HS-27A (cell line): ENCODE measurements around the gene FHIP2A.
A peak's percentile ranks its signal among the peaks of the same experiment; 100 is the strongest.
"Not testable (repeated sequence)": the region's sequence is repeated elsewhere in the genome, so short reads cannot be mapped to it uniquely, and the experiment has no call there.

Experiments
- DNase-seq: peaks from one replicate; pipeline ENCODE4 v3.0.0-alpha.2; 2012; ENCODE audit warnings: low read depth, missing footprints

The FHIP2A gene, protein sequence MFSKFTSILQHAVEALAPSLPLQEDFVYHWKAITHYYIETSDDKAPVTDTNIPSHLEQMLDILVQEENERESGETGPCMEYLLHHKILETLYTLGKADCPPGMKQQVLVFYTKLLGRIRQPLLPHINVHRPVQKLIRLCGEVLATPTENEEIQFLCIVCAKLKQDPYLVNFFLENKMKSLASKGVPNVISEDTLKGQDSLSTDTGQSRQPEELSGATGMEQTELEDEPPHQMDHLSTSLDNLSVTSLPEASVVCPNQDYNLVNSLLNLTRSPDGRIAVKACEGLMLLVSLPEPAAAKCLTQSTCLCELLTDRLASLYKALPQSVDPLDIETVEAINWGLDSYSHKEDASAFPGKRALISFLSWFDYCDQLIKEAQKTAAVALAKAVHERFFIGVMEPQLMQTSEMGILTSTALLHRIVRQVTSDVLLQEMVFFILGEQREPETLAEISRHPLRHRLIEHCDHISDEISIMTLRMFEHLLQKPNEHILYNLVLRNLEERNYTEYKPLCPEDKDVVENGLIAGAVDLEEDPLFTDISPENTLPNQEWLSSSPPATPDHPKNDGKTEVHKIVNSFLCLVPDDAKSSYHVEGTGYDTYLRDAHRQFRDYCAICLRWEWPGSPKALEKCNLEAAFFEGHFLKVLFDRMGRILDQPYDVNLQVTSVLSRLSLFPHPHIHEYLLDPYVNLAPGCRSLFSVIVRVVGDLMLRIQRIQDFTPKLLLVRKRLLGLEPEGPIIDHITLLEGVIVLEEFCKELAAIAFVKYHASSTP

DNA sequence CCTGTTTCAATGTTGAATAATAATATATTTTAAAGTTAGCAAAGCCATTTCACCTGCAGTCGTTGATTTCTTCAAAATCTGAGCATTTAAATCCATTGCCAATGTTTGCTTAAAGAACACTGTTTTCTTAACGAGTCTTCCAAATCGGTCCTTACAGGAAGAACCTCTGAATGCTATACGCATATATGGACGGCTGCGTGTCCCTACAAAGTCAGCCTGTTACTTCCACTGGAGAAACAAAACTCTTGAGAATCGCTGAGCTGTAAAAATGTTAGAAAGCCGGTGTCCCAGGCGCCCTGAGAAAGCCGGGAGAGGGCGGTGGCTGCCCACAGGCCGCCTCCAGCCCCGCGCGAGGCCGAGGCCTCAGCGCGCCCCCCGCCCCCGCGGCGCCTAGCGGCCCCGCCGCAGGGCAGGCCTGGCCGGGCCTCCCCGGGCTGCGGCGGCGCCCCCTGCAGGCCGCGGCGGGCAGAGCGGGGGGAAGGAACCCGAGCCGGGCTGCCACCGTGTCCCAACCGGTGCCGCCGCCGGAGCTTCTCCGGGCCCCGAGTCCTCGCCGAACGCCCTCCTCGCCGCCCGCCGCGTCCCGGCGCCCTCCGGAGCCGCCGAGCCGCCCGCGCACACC, at the start of gene FHIP2A:
FHIP2A (plus strand) TSS at position 488 of the 622 bp plus-strand sequence. CDS start 299 bp downstream, outside the sequence.
- DNase-seq, result peak; percentile 29

DNA sequence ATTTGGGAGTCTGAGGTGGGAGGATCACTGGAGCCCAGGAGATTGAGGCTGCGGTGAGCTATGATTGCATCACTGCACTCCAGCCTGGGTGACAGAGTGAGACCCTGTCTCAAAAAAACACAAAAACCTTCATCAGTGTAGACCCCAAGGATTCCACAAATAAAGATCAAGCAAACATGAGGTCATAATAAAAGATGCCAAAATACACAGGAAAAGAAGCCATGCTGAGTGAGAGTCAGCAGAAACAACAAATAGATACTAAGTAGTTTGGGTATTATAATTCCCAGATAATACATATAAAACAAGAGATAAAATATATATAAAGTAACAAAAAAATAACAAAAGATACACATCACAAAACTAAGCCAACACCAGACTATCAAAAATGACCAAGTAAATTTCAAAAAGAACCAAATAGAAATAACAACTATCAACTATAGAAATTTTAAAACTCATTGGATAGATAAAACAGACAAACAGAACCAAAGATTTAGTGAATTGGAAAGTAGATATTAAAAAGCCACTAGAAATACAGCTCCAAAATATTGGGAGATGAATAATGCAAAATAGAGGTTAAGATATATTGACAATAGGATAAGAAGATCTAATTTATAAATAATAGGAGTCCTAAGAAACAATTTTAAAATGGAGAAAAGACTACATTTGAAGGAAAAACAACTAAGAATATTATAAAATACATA, 48.9 kb upstream of the FHIP2A start:
- DNase-seq, result no peak

DNA sequence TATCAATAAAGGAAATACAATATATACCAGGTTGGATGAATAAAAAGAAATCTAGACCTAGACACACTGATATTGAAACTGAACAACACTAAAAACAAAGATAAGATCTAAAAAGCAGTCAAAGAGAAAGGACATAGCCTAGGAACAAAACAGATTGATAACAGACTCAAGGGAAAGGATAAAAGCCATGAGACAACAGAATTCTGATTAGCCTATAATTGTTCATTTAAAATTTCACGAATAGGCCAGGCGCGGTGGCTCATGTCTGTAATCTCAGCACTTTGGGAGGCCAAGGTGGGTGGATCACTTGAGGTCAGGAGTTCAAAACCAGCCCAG, 48.4 kb upstream of the FHIP2A start:
- no peak for DNase-seq

DNA sequence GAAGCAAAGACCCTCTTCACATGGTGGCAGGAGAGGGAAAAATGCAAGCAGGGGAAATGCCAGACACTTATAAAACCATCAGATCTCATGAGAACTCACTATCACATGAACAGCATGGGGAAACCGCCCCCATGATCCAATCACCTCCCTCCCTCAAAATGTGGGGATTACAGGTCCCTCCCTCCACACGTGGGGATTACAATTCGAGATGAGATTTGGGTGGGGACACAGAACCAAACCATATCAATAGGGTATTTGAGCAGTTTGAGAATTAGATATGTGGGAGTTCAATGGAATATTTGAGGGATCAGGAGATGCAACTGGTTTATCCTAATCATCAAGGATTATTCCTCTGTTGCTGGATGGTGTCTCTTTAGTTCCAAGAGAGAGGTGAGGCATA, 46.5 kb upstream of the FHIP2A start:
- DNase-seq, result not testable (repeated sequence)

DNA sequence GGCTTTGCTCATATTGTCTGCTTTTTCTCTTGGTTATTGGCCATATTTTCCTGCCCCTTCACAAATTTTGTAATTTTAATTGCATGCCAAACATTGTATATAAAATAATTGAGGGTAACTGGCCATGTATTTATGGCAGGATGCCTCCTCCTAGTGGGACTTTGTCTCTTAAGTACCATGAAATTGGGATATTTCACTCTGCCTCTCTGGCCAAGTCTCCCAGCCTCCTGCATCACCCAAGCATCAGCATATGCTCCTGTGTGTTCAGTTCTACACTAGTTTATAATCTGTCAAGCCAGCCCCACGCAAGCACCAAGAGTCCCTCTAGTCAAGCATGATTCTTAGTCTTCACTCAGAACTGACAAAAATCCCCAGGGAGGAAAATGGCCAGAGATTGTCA, 44.2 kb upstream of the FHIP2A start:
- DNase-seq, result no peak

DNA sequence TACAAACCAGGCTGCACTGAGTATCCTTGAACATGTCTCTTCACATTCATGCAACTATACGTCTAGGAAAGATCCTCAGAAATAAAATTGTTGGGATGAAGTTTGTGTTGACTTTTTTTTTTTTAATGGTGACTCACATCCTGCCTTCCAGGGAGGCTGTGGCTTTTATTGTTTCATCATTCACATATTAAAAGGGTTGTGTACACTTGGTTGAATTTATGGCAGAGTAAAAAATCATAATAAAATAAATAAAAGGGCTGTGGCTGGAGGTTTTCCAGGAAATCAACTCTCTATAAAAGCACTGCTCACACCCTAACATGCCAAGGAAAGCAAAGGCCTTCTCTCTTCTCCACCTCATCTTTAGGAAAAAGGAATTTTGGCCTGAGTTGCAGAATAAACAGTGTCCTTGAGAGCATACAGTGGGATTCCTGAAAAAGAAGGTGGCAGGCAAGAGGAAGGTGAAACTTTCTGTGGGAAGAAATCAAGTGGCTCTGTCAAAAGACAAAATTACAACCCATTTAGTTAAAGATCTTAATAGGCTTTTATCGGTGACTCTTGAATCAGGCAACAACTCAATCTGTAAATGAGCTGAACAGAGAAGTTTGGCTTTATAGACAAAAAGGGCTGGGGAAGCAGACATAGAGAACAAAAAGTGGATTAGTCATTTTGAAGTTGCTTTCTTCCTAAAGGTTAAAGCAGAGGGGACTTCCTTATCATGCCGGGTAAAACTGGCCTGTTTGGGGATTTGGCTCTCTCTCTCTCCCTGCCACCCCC, 41.6 kb upstream of the FHIP2A start:
- peak; percentile 69 for DNase-seq

DNA sequence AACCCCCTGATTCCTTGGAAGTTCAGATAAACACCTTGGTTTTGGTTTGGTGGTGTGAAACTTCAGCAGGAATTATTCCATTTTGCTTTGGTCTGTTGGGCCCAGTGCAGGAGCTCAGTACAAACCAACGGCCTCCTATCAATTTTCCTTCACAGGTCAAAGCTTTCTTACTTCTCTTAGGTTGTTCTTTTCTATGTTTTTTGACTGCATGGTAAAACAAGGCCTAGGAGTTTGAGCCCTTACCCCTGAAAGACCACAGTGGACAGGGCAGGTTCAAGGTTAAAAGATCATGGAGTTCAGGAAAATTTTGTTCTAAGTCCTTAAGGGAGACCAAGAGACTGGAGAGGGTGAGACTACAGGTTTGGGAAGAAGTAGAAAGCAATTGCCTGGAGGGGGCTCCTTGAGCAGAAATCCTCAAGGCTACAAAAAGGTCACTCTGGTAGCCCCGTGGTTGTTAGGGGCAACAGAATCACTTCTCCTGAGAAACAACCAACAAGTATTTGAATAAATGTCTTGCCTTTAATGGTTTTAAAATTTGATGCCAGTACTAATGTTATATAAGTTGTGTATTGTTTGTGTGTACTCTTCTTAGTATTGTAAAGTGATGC, 40.9 kb upstream of the FHIP2A start:
- DNase-seq, result no peak

DNA sequence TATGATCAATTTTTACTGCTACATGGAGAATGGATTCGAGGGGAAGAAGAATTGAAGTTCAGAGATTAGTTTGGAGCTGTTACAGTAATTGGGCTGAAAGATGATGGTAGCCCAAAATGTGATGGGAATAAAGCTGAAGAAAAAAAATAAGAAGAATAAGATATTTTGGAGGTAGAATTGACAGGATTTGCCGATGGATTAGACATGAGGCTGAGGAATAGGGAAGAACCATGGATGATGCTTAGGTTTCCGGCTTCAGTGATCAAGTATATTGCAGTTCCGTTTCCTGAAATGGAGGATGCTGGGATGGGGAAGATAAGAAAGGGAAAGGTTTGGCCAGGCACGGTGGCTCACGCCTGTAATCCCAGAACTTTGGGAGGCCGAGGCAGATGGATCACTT, 38.9 kb upstream of the FHIP2A start:
- no peak for DNase-seq

DNA sequence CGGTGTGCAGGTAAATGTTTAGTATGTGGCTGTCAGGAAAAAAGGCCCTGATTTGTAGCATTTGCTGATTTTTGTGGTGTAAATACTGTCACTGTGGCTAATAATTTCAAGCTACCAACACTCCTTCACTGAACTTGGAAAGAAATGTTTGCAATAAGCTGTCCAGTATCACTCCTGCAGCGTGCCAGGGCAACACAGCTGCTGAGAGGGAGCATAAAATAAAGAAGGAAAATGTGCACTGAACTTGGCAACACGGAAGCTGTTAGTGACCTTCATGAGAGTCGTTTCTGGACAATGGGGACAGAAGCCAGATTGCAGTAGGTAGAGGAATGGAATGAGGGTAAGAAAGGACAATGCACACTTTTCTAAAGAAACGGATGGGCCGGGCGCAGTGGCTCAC, 37.9 kb upstream of the FHIP2A start:
- no peak for DNase-seq

DNA sequence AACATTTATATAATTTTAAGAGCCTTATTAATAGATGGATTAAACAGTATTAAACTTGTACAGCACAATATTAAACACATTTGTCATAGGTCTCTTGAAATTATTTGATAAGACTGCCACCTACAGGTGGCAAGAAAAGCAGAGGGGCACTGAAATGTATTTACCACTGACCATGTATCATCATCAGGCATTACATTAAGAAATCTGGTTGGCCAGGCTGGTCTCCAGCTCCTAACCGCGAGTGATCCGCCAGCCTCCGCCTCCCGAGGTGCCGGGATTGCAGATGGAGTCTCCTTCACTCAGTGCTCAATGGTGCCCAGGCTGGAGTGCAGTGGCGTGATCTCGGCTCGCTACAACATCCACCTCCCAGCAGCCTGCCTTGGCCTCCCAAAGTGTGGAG, 35.1 kb upstream of the FHIP2A start:
- DNase-seq, result not testable (repeated sequence)

DNA sequence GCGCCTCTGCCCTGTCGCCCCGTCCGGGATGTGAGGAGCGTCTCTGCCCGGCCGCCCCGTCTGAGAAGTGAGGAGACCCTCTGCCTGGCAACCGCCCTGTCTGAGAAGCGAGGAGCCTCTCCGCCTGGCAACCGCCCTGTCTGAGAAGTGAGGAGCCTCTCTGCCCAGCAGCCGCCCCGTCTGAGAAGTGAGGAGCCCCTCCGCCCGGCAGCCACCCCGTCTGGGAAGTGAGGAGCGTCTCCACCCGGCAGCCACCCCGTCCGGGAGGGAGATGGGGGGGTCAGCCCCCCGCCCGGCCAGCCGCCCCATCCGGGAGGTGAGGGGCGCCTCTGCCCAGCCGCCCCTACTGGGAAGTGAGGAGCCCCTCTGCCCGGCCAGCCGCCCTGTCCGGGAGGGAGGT, 34.4 kb upstream of the FHIP2A start:
- not testable (repeated sequence) for DNase-seq

DNA sequence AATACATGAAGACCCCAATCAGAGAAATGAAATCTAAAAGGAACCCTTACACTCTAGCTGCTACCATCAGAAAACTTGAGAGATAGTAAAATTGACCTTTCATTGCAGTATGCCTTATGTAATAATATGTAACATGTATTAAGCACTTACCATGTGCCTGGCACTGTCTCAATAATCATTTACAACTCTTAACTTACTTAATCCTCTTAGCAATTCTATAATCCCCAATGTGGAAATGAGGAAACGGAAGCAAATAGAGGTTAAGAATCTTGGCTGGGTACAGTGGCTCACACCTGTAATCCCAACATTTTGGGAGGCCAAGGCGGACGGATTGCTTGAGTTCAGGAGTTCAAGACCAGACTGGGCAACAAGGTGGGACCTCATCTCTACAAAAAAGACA, 29.8 kb upstream of the FHIP2A start:
- no peak for DNase-seq

DNA sequence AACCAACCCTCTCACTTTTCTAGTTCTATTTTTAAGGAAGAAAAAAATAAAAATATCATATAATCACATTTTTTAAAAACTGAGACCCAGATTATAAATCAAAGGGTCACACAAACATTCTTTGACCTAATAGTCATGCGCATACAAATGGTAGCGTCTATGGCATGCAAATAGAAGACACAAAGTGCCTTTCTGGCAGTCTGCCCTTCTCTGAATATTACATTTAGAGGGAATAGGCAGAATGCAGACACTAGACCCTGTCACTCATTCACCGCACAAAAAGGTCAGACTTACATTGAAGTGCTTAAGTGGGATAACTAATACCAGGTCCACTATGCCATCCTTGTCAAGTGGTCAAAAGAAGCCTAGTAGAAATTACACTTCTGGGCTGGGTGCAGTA, 26.5 kb upstream of the FHIP2A start:
- no peak for DNase-seq

DNA sequence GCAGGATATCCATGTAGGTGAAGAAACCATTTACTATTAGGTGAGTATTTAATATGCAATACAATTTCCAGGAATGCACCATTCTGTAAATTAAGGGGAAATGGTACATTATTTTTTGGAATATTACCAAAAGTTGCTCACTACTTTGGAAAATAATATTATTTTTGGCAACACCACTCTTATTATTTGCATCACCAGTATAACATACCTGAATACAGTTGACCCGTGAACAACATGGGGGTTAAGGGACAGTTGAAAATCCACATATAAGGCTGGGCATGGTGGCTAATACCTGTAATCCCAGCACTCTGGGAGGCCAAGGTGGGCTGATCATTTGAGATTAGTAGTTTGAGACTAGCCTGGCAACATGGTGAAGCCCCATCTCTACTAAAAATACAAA, 21.2 kb upstream of the FHIP2A start:
- DNase-seq, result no peak

DNA sequence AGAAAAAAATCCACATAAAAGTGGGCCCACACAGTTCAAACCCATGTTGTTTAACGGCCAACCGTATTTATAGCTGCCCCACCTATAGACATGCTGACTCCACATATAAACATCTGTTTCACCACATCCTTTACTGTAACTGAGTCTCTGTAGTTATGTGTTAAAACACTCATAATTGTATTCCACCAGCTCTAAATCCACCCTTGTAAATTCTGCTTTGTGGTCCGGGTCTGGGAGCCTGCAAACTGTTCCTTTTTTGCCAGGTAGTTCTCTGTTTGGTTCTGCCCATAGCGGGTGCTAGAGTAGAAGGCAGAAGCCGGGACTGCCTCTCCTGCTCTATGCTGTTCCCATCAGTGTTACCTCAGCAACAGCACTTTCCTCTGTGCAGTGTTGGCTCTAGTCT, 20.2 kb upstream of the FHIP2A start:
- DNase-seq, result no peak

DNA sequence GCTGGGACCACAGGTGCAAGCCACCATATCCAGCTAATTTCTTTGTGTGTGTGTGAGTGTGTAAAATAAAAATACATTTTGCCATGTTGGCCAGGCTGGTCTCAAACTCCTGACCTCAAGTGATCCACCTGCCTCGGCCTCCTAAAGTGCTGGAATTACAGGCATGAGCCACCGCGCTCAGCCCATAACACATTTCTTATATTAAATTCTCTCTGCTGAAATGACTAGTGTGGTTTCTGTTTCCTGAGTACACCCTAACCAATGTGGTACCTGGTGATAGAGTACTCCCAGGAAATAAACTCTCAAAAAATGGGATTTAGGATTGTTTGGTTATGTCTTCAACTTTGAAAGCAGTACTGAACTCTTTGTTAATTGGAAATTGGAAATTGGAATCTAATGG, 19.4 kb upstream of the FHIP2A start:
- DNase-seq, result no peak

DNA sequence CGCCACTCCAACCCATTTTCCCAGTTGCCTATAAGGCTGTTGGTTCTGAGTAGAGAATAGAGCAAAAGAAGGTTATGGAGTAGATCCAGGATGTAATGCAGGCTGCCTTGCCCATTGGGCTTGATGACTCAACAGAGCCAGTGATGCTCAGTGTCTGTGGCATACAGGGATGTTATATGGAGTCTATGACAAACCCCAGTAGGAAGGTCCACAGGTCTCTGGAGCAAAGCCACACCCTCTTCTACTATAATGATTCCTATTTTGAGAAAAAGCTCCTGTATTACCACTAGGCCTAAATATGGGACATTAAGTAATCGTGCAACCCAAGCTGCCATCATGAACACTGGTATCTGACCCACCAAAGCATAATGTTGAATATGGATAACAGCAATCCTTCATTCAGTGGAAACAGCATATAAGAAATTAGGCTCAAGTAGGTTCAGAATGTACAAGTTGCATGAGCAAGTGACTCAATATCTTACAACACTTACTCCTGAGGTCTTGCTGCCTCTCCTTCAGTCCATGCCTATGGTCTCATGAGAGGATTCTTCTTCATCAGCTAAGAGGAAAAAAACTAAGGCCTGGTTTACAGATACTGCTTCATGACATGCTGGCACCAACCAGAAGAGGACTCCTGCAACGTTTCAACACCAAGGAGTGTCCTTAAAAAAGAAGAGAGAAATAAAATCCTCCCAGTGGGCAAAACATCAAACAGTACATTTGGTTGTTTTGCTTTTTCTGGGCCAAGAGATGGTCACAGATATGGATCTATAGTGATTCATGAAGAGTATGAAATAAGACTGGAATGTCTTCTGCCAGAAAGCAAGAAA, 14.8 kb upstream of the FHIP2A start:
- no peak for DNase-seq

DNA sequence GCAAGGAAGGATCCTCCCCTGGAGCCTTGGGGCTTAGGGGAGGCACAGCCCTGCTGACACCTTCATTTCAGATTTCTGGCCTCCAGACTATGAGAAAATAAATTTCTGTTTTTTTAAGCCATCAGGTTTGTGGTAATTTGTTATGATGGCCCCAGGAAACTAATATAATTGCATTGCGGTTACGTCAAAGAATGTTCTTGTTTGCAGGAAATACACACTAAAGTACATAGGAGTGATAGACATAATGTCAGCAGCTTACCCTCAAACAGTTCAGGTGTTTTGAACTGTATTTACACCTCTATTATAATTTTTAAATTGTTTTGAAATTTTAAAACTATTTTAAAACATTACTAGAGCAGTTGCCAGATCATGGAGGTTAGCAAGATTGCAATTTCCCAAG, 12.6 kb upstream of the FHIP2A start:
- no peak for DNase-seq

DNA sequence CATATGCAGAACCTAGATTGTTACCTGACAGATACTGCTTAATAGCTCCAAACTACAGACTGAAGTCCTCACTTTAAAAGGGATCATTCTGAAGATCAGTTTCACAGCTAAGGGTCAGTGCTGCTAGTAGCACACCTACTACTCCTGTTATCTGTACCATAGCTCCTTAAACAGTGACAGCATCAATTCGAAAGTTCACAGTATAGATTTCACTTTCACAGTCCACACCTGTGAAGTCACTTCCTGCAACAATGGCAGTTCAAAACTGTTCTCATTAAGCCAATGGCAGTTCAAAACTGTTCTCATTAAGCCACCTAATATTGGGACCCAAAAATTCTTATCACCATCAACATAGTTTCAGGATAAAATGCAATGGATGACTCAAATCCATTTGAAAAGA, 10.7 kb upstream of the FHIP2A start:
- DNase-seq, result no peak

DNA sequence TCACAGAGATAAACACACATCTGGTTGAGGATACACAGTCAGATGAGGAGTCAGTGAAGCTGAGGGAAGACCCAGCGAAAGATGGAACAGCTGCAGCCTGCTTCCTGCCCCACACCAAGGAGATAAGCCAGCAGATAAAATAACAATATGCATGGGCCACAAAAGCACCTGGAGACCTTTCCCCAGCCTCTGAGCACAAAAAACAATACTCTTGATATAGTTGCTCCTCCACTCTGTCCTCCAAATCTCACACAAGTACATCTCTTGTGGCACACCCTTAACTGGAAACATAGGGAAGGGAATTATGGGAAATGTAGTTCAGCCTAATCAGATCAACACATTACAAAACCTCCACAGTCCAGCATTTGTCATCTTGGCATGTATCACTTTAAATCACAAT, 9.7 kb upstream of the FHIP2A start:
- no peak for DNase-seq
